OCI-LY3 (cell line): ENCODE data around the gene SSTR5.

ENCODE experiments used
- CTCF ChIP-seq: fragments of 200-600, 300-600 bp; sonication (generic); IDR thresholded peaks from 2 replicates; pipeline ENCODE4 v1.5.1; 2014; ENCODE audit warnings: antibody characterized with exemption, low read length, low read depth
- EZH2phosphoT487 ChIP-seq: fragments of 200-600 bp; shearing (Covaris generic); IDR thresholded peaks from 2 replicates; pipeline ENCODE4 v1.6.1; 2018; ENCODE audit warnings: antibody characterized with exemption, mixed run types, low read depth

- no peak for TF ChIP-seq CTCF
- TF ChIP-seq EZH2phosphoT487, result no peak
These were observed 27.9 kb upstream of the SSTR5 start for GRCh38 chr16:1044460-1045309.
